GM12878 (cell line): ENCODE measurements around the gene MAP3K7CL.

Experiments
- CHD2 ChIP-seq: IDR thresholded peaks from 2 replicates; pipeline ENCODE4 v1.6.1; 2011; ENCODE audit warnings: low read depth, low read length, improper control_type of control experiment, borderline replicate concordance
- CTCF ChIP-seq, 3 experiments: IDR thresholded peaks in 2 of 3; conservative IDR thresholded peaks in 1 of 3; 2 replicates each; pipeline ENCODE4 v1.5.1; 2011; ENCODE audit warnings: low read depth in 3 of 3, low read length in 3 of 3, mild to moderate bottlenecking in 3 of 3, control low read depth in 2 of 3, moderate library complexity in 2 of 3, inconsistent platforms in 1 of 3, mixed read lengths in 1 of 3; ENCODE audit not compliant: control insufficient read depth in 2 of 3, insufficient read depth in 1 of 3; ENCODE audit errors: extremely low read depth in 1 of 3
- REST ChIP-seq: IDR thresholded peaks from 2 replicates; pipeline ENCODE4 v1.6.1; 2012; ENCODE audit warnings: mild to moderate bottlenecking, low read depth, low read length
- SREBF2 ChIP-seq: IDR thresholded peaks from 2 replicates; pipeline ENCODE4 v1.6.1; 2012; ENCODE audit warnings: mild to moderate bottlenecking, low read length
- SRF ChIP-seq, 2 experiments: IDR thresholded peaks; 2 replicates each; pipeline ENCODE4 v1.6.1; 2011; ENCODE audit warnings: low read depth in 2 of 2, low read length in 2 of 2, mild to moderate bottlenecking in 1 of 2, moderate library complexity in 1 of 2
- USF2 ChIP-seq: IDR thresholded peaks from 2 replicates; pipeline ENCODE4 v1.6.1; 2011; ENCODE audit warnings: low read depth, low read length, improper control_type of control experiment, borderline replicate concordance

- TF ChIP-seq REST (no peak), USF2 (no peak), CTCF (IDR thresholded peaks at IDR 0.05 in 2 of 3, conservative IDR thresholded peaks at IDR 0.05 in 1 of 3; ENCODE audit: control insufficient read depth in 2 of 3, extremely low read depth in 1 of 3, insufficient read depth in 1 of 3, low read depth in 3 of 3, low read length in 3 of 3) (0 out of 6 replicates have a peak, but pooled peaks of 1 of the 3 experiments have one; percentile 14), CHD2 (no peak), SRF (IDR thresholded peaks at IDR 0.05; ENCODE audit: low read depth in 2 of 2, low read length in 2 of 2) (no peak), SREBF2 (no peak)
Observed at GRCh38 chr21:29092102-29092959, 38.1 kb upstream of the MAP3K7CL start.
